Stimulated activated naive B cell treated with anti-CD40 and anti-IgM and Interleukin-4, amounts not matched to agents 10 μg/mL and 1 μg/mL and 100 μg/mL, for 72 hours (primary cell): Measurements from ENCODE around the gene DYRK1A.

Experiments
- ATAC-seq, 2 donors: fragments of 150-1000 bp; cut with Tn5 transposase; replicated peaks; 2 replicates each; pipeline ENCODE4 v1.10.0; 2021; ENCODE audit warnings: moderate library complexity in 1 of 2
- DNase-seq: peaks from one replicate; pipeline ENCODE4 v3.0.0; 2021
- H3K27ac Mint-ChIP-seq: one replicate; pipeline ENCODE4 v1.8.0; 2022; ENCODE audit warnings: mild to moderate bottlenecking, mixed read lengths
- H3K27me3 Mint-ChIP-seq, 2 donors: one replicate each; pipeline ENCODE4 v1.8.0; 2022; ENCODE audit warnings: mixed read lengths in 2 of 2
- H3K36me3 Mint-ChIP-seq, 2 donors: one replicate each; pipeline ENCODE4 v1.8.0; 2022; ENCODE audit warnings: mixed read lengths in 2 of 2, mild to moderate bottlenecking in 1 of 2
- H3K4me1 Mint-ChIP-seq, 2 donors: one replicate each; pipeline ENCODE4 v1.8.0; 2022; ENCODE audit warnings: mixed read lengths in 2 of 2, mild to moderate bottlenecking in 1 of 2
- H3K4me3 Mint-ChIP-seq, 2 donors: one replicate each; pipeline ENCODE4 v1.8.0; 2022; ENCODE audit warnings: mild to moderate bottlenecking in 2 of 2, mixed read lengths in 2 of 2, moderate library complexity in 1 of 2
- H3K9me3 Mint-ChIP-seq, 2 donors: one replicate each; pipeline ENCODE4 v1.8.0; 2022; ENCODE audit warnings: mixed read lengths in 2 of 2, mild to moderate bottlenecking in 1 of 2

The DYRK1A gene

DNA sequence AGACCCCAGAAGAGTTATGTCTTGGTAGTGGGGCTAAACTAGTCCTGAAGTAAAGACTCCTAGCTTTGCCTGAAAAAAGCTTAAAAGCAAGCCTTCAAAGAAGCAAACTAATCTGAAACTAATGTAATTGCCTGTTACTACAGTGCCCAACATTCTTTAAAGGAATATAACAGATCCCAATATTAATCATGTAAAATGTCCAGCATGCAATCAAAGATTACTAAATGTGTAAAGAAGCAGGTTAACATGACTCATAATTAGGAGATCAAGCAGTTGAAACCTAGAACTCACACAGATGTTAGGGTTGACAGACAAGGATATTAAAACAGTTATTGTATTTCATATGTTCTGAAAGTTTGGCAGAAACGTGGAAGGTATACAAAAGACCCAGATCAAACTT, 17.8 kb downstream of the DYRK1A start:
- DNase-seq (no peak), ATAC-seq (no peak)
- no peaks in the 10 kb centered on the region for H3K27me3 Mint-ChIP-seq
- H3K27ac Mint-ChIP-seq: no peak overlapping the region
- H3K9me3 Mint-ChIP-seq: peaks cover 4 to 6% of the 10 kb centered on the region in 2 donors
- no peak overlapping the region for H3K4me3 Mint-ChIP-seq
- peaks cover 18 to 32% of the 10 kb centered on the region in 2 donors for H3K36me3 Mint-ChIP-seq
- peaks cover 53 to 86% of the 10 kb centered on the region in 2 donors for H3K4me1 Mint-ChIP-seq

GRCh38 chr21:37385179-37385765, 18.7 kb downstream of the DYRK1A start:
- Mint-ChIP-seq H3K27me3 (no peaks in the 10 kb centered on the region), H3K27ac (no peak overlapping the region), H3K9me3 (peaks cover 4 to 6% of the 10 kb centered on the region in 2 donors), H3K4me1 (peaks cover 56 to 88% of the 10 kb centered on the region in 2 donors), H3K4me3 (no peak overlapping the region), H3K36me3 (peaks cover 18 to 38% of the 10 kb centered on the region in 2 donors)
- ATAC-seq: no peak
- DNase-seq: no peak

DNA sequence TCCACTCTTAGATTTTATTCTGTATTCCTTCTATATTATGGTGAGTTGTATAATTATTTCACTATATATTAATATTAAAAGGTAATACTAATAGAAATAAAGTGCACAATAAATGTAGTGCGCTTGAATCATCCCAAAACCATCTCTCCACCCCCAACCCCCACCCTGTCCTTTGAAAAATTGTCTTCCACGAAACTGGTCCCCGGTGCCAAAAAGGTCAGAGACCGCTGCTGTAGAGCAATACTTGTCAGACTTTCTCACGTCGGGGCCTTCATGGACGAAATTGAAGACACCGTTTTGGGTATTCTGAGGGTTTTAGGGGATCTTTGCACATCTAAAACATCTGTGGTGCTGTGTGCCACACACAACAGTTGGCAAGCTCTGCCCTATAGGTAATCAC, 19.6 kb downstream of the DYRK1A start:
- ATAC-seq (no peak), DNase-seq (no peak)
- H3K9me3 Mint-ChIP-seq: peaks cover 4 to 6% of the 10 kb centered on the region in 2 donors
- H3K27me3 Mint-ChIP-seq: no peaks in the 10 kb centered on the region
- peaks cover 55 to 88% of the 10 kb centered on the region in 2 donors for H3K4me1 Mint-ChIP-seq
- H3K27ac Mint-ChIP-seq: no peak overlapping the region
- H3K4me3 Mint-ChIP-seq: no peak overlapping the region
- peaks cover 18 to 34% of the 10 kb centered on the region in 2 donors for H3K36me3 Mint-ChIP-seq

DNA sequence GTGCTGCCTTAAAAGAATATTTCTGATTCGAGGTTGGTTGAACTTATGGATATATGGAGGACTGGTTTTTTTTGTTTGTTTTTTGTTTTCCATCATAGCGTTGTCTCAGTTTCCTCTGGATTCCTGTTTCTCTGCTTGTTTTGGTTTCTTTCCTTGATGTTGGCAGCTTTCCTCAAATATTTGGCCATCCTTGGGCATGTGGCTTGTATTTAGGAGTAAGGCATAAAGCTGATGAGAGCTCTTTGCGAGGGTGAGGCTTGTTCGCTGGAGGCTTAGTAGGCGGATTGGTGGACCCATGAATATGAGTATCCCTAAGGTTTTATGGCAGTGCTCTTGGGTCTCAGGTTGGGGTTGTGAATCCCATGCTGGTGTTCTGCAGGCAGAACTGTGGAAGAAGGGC, 22.9 kb downstream of the DYRK1A start:
- H3K4me1 Mint-ChIP-seq: peaks cover 52 to 87% of the 10 kb centered on the region in 2 donors
- DNase-seq (no peak), ATAC-seq (no peak)
- peak overlapping the region in 1 of 2 donors; percentile 7 for H3K4me3 Mint-ChIP-seq
- no peaks in the 10 kb centered on the region for H3K27me3 Mint-ChIP-seq
- H3K36me3 Mint-ChIP-seq: peaks cover 4 to 20% of the 10 kb centered on the region in 2 donors
- H3K27ac Mint-ChIP-seq: no peak overlapping the region
- H3K9me3 Mint-ChIP-seq: no peaks in the 10 kb centered on the region

DNA sequence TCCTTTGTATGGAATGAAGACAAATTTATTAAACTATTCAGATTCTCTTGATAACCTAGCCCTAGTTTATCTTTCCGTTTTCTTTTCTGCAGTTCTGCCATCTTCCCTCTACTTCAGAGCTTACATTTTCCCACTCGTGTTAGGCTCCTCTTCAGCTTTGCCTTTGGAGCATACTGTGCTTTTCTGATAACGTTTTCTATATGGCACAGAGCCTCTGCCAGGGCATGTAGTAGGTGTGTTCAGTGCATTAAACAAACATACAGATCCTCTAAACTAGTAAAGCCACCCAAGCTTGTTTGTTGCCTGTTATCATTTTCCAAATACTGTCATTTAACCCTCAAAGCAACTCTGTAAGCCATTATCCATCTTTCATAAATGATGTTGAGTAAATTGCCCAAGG, 25.1 kb downstream of the DYRK1A start:
- peak overlapping the region; percentile 37 for H3K27ac Mint-ChIP-seq
- H3K36me3 Mint-ChIP-seq: peaks cover 4 to 18% of the 10 kb centered on the region in 2 donors
- H3K9me3 Mint-ChIP-seq: no peaks in the 10 kb centered on the region
- ATAC-seq: no peak
- H3K27me3 Mint-ChIP-seq: no peaks in the 10 kb centered on the region
- peaks cover 51 to 86% of the 10 kb centered on the region in 2 donors for H3K4me1 Mint-ChIP-seq
- no peak for DNase-seq
- no peak overlapping the region for H3K4me3 Mint-ChIP-seq

GRCh38 chr21:37392441-37392840, 25.9 kb downstream of the DYRK1A start:
- H3K27me3 Mint-ChIP-seq: no peaks in the 10 kb centered on the region
- no peak for DNase-seq
- H3K36me3 Mint-ChIP-seq: peaks cover 4 to 16% of the 10 kb centered on the region in 2 donors
- no peaks in the 10 kb centered on the region for H3K9me3 Mint-ChIP-seq
- ATAC-seq: no peak
- H3K27ac Mint-ChIP-seq: no peak overlapping the region
- peaks cover 50 to 82% of the 10 kb centered on the region in 2 donors for H3K4me1 Mint-ChIP-seq
- H3K4me3 Mint-ChIP-seq: no peak overlapping the region

DNA sequence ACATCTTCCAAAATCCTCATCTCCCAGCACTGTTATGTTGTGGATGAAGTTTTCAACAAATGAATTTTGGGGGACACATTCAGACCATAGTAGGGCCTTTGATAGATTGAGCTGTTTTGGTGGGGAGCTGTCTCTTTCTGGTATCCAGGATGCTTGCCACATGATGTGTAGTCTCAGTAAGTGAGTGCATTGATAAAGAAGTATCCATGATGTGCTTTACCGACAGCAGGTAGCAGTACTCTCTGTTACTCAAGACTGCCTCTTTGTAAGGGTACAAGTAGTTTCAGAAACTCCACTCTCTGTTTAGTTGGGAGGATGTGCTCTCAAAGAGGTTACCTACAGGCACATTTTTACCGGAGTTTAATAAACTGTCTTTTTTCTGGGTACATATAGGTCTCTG, 26.5 kb downstream of the DYRK1A start:
- H3K27ac Mint-ChIP-seq: no peak overlapping the region
- no peaks in the 10 kb centered on the region for H3K27me3 Mint-ChIP-seq
- H3K4me1 Mint-ChIP-seq: peaks cover 46 to 76% of the 10 kb centered on the region in 2 donors
- peaks cover 3 to 16% of the 10 kb centered on the region in 2 donors for H3K36me3 Mint-ChIP-seq
- ATAC-seq (no peak), DNase-seq (no peak)
- H3K4me3 Mint-ChIP-seq: no peak overlapping the region
- no peaks in the 10 kb centered on the region for H3K9me3 Mint-ChIP-seq

DNA sequence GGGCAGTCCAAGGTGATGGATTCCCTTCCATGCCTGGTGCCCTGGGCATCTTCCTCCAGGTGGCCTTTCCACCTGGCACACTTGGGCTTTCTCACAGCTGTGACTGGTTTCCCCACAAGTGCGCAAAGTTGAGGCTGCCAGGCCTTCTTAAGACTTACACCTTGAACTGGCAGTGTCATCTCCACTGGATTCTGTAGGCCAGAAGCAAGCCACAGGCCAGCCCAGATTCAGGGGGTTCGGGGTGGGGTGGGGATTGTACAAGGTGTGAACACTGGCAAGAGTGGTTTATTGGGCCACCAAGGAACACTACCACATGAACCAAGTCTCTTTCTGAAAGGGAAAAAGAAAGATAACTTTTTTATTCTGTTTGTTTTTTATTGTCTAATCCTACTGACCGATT, 27.2 kb downstream of the DYRK1A start:
- H3K36me3 Mint-ChIP-seq: peaks cover 1 to 21% of the 10 kb centered on the region in 2 donors
- H3K9me3 Mint-ChIP-seq: no peaks in the 10 kb centered on the region
- H3K27ac Mint-ChIP-seq: no peak overlapping the region
- ATAC-seq: no peak
- H3K4me1 Mint-ChIP-seq: peaks cover 47 to 76% of the 10 kb centered on the region in 2 donors
- no peak overlapping the region for H3K4me3 Mint-ChIP-seq
- no peaks in the 10 kb centered on the region for H3K27me3 Mint-ChIP-seq
- DNase-seq: no peak

DNA sequence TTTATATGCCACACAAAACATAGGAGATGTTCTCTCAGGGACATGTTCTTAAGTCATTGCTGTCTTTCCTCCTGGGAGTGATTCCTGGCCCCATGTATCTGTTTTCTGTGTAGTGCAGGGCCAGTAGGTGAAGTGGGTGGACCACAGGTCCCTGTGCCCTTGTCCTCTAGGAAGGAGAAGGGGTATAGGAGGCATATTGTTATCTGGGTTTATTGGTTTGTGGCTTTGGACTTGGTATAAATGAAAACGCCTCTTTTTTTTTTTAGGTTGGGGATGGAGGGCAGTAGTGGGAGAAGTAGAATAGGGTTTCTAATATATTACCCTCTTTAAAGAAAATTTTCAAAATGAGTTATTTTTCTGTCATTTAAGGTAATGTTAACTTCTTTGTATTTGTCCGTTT, 29.4 kb downstream of the DYRK1A start:
- Mint-ChIP-seq H3K27ac (no peak overlapping the region), H3K4me1 (peaks cover 45 to 76% of the 10 kb centered on the region in 2 donors), H3K36me3 (peaks cover 5 to 25% of the 10 kb centered on the region in 2 donors), H3K4me3 (no peak overlapping the region), H3K9me3 (no peaks in the 10 kb centered on the region), H3K27me3 (no peaks in the 10 kb centered on the region)
- ATAC-seq (no peak), DNase-seq (no peak)

- H3K36me3 Mint-ChIP-seq: peaks cover 4 to 29% of the 10 kb centered on the region in 2 donors
- H3K27me3 Mint-ChIP-seq: no peaks in the 10 kb centered on the region
- no peak overlapping the region for H3K27ac Mint-ChIP-seq
- ATAC-seq (no peak), DNase-seq (no peak)
- no peaks in the 10 kb centered on the region for H3K9me3 Mint-ChIP-seq
- peaks cover 38 to 67% of the 10 kb centered on the region in 2 donors for H3K4me1 Mint-ChIP-seq
- H3K4me3 Mint-ChIP-seq: no peak overlapping the region
Observed at GRCh38 chr21:37396855-37397254, 30.3 kb downstream of the DYRK1A start.

- Mint-ChIP-seq H3K27me3 (no peaks in the 10 kb centered on the region), H3K4me3 (no peak overlapping the region), H3K27ac (peak overlapping the region; percentile 85), H3K36me3 (peaks cover 15 to 41% of the 10 kb centered on the region in 2 donors), H3K9me3 (peaks cover 7 to 9% of the 10 kb centered on the region in 2 donors), H3K4me1 (peaks cover 34 to 63% of the 10 kb centered on the region in 2 donors)
- ATAC-seq (no peak), DNase-seq (no peak)
Observed at GRCh38 chr21:37398697-37399096, 32.1 kb downstream of the DYRK1A start.

DNA sequence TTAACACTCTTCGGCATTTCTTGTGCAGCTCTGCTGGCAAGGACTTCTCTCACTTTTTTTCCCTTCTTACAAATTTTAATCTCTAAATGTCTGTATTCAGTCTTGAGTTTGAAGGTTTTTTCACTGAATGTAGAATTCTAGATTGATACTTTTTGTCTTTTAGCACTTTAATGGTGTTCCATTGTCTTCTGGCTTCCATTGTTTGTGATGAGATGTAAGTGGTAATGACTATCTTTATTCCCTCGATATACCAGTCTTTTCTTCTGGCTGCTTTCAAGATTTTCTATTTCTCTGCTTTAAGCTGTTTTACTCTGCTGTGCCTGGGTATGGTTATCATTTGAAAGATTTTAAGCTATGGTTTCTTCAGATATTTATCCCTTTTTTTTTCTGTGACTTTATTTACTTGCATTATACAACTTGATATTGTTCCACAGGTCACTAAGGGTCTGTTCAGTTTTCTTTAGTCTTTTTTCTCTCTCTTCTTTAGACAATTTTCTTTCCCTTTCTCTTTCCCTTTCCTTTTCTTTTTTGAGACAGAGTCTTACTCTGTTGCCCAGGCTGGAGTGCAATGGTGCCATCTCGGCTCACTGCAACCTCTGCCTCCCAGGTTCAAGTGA, 35.8 kb downstream of the DYRK1A start:
- no peak overlapping the region for H3K4me3 Mint-ChIP-seq
- H3K27me3 Mint-ChIP-seq: no peaks in the 10 kb centered on the region
- H3K9me3 Mint-ChIP-seq: peaks cover 9 to 11% of the 10 kb centered on the region in 2 donors
- DNase-seq: no peak
- no peak for ATAC-seq
- H3K36me3 Mint-ChIP-seq: peaks cover 17 to 39% of the 10 kb centered on the region in 2 donors
- peaks cover 40 to 72% of the 10 kb centered on the region in 2 donors for H3K4me1 Mint-ChIP-seq
- no peak overlapping the region for H3K27ac Mint-ChIP-seq

DNA sequence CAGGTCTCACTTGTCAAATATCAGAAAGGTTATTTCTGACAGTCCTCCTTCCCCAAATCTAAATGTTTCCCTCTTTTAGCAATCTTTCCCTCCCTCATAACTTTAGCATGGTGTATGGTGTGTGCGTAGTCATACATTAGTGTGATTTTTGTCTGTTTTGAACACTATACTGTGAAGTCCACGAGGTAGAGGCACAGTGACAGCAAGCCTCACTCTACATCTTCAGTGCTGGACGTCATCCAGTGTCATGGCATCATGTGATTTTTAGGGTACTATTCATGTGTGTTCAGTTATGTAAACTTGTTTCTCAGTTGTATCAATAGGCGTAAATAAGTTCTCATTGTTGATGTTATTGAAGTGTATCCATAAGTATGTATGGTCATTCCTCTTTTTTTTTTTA, 39.1 kb downstream of the DYRK1A start:
- ATAC-seq (no peak), DNase-seq (no peak)
- Mint-ChIP-seq H3K9me3 (peaks cover 9 to 11% of the 10 kb centered on the region in 2 donors), H3K27ac (peak overlapping the region; percentile 11), H3K4me3 (no peak overlapping the region), H3K36me3 (peaks cover 20 to 37% of the 10 kb centered on the region in 2 donors), H3K4me1 (peaks cover 42 to 73% of the 10 kb centered on the region in 2 donors), H3K27me3 (no peaks in the 10 kb centered on the region)

DNA sequence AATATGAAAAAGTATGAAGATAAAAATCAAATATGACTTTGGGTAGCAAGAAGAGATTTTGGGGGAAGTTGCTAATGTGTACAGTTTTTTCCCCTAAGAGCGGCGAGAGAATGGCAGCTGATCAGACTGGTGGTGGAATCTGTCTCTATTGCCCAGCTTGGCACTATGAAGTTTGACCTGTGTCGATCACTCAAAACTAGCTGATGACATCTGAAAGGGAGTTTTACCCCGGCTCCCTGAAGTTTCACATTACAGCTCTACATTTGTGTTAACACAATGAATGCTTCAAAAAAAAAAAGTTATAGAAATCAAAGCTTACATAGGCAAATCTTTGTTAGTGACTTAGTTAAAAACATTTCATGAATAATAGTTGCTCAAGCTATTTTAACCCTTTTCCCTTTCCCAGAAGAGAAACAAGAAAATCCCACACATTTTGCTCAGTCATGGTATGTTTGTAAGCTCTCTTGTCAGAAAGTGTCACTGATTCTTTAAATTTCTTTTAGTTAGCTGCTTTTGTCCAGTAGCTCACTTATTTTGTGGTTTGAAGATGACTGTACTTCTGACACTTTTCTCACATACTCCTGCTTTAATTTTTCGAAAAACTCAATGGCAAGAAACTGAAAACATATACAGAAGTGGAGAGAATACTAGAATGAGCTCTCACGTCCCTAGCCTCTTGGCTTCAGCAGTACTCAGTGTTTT, 41.3 kb downstream of the DYRK1A start:
- H3K27ac Mint-ChIP-seq: peak overlapping the region; percentile 2
- peaks cover 3% of the 10 kb centered on the region in 2 donors for H3K9me3 Mint-ChIP-seq
- H3K4me3 Mint-ChIP-seq: no peak overlapping the region
- peaks cover 51 to 84% of the 10 kb centered on the region in 2 donors for H3K4me1 Mint-ChIP-seq
- no peaks in the 10 kb centered on the region for H3K27me3 Mint-ChIP-seq
- peak; percentile 38 to 42 for ATAC-seq
- H3K36me3 Mint-ChIP-seq: peaks cover 12 to 23% of the 10 kb centered on the region in 2 donors
- no peak for DNase-seq
